ENCODE results near the gene SPTBN4. TPM values are rescaled to one million over a fixed set of nuclear protein-coding genes. Genes with fewer than 3 reads are reported as not detected.

SPTBN4 gene
- polyA plus RNA-seq, 1 donor from 2014 or later = 12.7 TPM

DNA sequence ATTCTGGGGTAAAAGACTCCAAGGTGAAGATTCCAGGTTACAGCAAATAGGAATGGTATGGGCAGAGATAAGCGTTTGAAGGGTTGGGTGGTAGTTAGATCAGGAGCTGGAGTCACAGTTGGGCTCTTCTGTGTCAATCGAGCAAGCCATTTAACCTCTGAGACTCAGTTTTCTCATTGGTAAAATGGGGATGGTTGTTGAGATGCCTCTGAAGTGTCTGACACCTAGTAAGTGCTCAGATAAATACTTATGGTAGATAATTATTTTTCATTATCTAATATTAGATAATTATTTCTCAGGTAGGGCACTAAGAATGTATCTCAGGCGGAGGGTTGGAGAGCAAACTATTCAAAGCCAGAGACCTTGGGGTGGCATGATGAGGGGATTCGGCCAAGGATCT is 142.2 kb downstream of the SPTBN4 start:
- TF ChIP-seq EP300 (conservative IDR thresholded peaks at IDR 0.05; ENCODE audit: poor library complexity, severe bottlenecking) = no peak
- TF ChIP-seq, protein P1, sequence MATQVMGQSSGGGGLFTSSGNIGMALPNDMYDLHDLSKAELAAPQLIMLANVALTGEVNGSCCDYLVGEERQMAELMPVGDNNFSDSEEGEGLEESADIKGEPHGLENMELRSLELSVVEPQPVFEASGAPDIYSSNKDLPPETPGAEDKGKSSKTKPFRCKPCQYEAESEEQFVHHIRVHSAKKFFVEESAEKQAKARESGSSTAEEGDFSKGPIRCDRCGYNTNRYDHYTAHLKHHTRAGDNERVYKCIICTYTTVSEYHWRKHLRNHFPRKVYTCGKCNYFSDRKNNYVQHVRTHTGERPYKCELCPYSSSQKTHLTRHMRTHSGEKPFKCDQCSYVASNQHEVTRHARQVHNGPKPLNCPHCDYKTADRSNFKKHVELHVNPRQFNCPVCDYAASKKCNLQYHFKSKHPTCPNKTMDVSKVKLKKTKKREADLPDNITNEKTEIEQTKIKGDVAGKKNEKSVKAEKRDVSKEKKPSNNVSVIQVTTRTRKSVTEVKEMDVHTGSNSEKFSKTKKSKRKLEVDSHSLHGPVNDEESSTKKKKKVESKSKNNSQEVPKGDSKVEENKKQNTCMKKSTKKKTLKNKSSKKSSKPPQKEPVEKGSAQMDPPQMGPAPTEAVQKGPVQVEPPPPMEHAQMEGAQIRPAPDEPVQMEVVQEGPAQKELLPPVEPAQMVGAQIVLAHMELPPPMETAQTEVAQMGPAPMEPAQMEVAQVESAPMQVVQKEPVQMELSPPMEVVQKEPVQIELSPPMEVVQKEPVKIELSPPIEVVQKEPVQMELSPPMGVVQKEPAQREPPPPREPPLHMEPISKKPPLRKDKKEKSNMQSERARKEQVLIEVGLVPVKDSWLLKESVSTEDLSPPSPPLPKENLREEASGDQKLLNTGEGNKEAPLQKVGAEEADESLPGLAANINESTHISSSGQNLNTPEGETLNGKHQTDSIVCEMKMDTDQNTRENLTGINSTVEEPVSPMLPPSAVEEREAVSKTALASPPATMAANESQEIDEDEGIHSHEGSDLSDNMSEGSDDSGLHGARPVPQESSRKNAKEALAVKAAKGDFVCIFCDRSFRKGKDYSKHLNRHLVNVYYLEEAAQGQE (IDR thresholded peaks at IDR 0.05; ENCODE audit: borderline replicate concordance) = no peak
- TF ChIP-seq EZH2 (IDR thresholded peaks at IDR 0.05; ENCODE audit: borderline replicate concordance, insufficient read depth, low read length, poor library complexity, severe bottlenecking) = no peak
- TF ChIP-seq TAF1 (IDR thresholded peaks at IDR 0.05; ENCODE audit: low read depth) = no peak
- no peak for TF ChIP-seq MXI1 (conservative IDR thresholded peaks at IDR 0.05; ENCODE audit: poor library complexity, severe bottlenecking)
- no peak for TF ChIP-seq SMC3 (conservative IDR thresholded peaks at IDR 0.05; ENCODE audit: poor library complexity)
- Histone ChIP-seq H2AFZ (ENCODE audit: low read depth, low read length) (no peak overlapping the region), H3F3A (ENCODE audit: insufficient read depth, low read length, poor library complexity, severe bottlenecking) (no peaks in the 10 kb centered on the region), H3K4me3 (ENCODE audit: low read length) (no peak overlapping the region), H3K4me2 (ENCODE audit: low read length) (no peak overlapping the region), H3K36me3 (ENCODE audit: insufficient read depth, low read length) (no peaks in the 10 kb centered on the region), H3K79me2 (replicated peaks; ENCODE audit: insufficient read depth, low read length) (no peaks in the 10 kb centered on the region), H3K9me3 (ENCODE audit: low read length) (no peaks in the 10 kb centered on the region), H3K9me2 (ENCODE audit: insufficient read depth, low read length) (no peaks in the 10 kb centered on the region), H4K20me1 (ENCODE audit: insufficient read depth) (no peaks in the 10 kb centered on the region), H3K27me3 (ENCODE audit: insufficient read depth, low read depth, low read length) (peaks cover 45% of the 10 kb centered on the region), H3K27ac (ENCODE audit: low read length) (no peak overlapping the region), H3K9ac (ENCODE audit: low read length) (no peak overlapping the region)

DNA sequence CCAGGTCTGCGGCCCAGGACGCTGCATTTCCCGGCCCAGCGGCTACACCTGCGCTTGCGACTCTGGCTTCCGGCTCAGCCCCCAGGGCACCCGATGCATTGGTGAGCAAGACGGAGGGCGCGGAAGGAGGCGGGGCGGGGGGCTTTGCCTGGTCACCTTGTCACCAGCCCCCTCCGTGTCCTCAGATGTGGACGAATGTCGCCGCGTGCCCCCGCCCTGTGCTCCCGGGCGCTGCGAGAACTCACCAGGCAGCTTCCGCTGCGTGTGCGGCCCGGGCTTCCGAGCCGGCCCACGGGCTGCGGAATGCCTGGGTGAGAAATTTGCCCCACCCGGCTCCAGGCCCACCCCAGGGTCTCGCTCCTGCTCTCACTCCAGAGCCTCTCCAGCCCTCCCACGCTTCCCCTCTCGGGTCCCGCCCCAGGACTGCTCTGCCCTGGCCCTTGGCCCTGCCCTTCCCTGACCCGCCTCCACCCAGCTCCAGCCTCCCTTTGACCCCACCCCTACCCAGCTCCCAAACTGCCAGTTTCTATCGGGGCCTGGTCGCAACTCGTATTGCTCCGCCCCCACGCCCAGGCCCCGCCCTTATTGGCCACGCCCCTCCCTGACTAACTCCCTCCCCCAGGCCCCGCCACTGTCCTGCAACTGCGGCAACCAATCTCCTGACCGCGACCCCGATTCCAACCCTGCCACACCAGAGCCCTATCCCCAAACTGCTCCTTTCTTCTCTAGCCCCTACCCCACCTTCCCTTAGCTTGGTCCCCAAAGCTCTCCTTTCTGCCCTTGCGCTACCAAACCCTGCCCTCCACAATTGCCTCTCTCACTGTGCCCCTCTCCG is 143.0 kb downstream of the SPTBN4 start:
- H3F3A ChIP-seq (ENCODE audit: insufficient read depth, low read length, poor library complexity, severe bottlenecking) = no peaks in the 10 kb centered on the region
- TF ChIP-seq RAD21 (conservative IDR thresholded peaks at IDR 0.05) = no peak
- TF ChIP-seq POLR2AphosphoS5 (IDR thresholded peaks at IDR 0.05) = no peak
- TF ChIP-seq MXI1 (conservative IDR thresholded peaks at IDR 0.05; ENCODE audit: poor library complexity, severe bottlenecking) = no peak
- TF ChIP-seq SMC3 (conservative IDR thresholded peaks at IDR 0.05; ENCODE audit: poor library complexity) = no peak
- TF ChIP-seq CTCF (IDR thresholded peaks at IDR 0.05; ENCODE audit: poor library complexity, severe bottlenecking) = no peak
- TF ChIP-seq, protein P1 (IDR thresholded peaks at IDR 0.05; ENCODE audit: borderline replicate concordance) = no peak
- TF ChIP-seq EP300 (conservative IDR thresholded peaks at IDR 0.05; ENCODE audit: poor library complexity, severe bottlenecking) = no peak
- TF ChIP-seq TAF1 (IDR thresholded peaks at IDR 0.05; ENCODE audit: low read depth) = no peak
- TF ChIP-seq EZH2 (IDR thresholded peaks at IDR 0.05; ENCODE audit: borderline replicate concordance, insufficient read depth, low read length, poor library complexity, severe bottlenecking) = no peak
- no peaks in the 10 kb centered on the region for H3K36me3 ChIP-seq (ENCODE audit: insufficient read depth, low read length)
- no peaks in the 10 kb centered on the region for H3K9me3 ChIP-seq (ENCODE audit: low read length)
- H3K4me3 ChIP-seq (ENCODE audit: low read length) = no peak overlapping the region
- peaks cover 41% of the 10 kb centered on the region for H3K27me3 ChIP-seq (ENCODE audit: insufficient read depth, low read depth, low read length)
- no peak overlapping the region for H3K27ac ChIP-seq (ENCODE audit: low read length)
- H2AFZ ChIP-seq (ENCODE audit: low read depth, low read length) = no peak overlapping the region
- no peak overlapping the region for H3K9ac ChIP-seq (ENCODE audit: low read length)
- no peak overlapping the region for H3K4me2 ChIP-seq (ENCODE audit: low read length)
- no peaks in the 10 kb centered on the region for H4K20me1 ChIP-seq (ENCODE audit: insufficient read depth)
- no peaks in the 10 kb centered on the region for H3K9me2 ChIP-seq (ENCODE audit: insufficient read depth, low read length)
- H3K79me2 ChIP-seq (replicated peaks; ENCODE audit: insufficient read depth, low read length) = no peaks in the 10 kb centered on the region

Data from neural cell (in vitro differentiated cells).